B cell (primary cell): ENCODE results near the gene RPH3AL. TPM values are rescaled to one million over a fixed set of nuclear protein-coding genes. Genes with fewer than 3 reads are reported as not detected.

Experiments
- ATAC-seq: fragments of 200-7000 bp; cut with Tn5 transposase; one replicate; pipeline ENCODE4 v1.10.0; 2021; ENCODE audit warnings: low read depth, mild to moderate bottlenecking, moderate number of reproducible peaks, moderate library complexity
- CTCF ChIA-PET: fragments of 350-600 bp; sonication (Branson Sonifier 250); formaldehyde crosslinking; loops from one replicate; lab custom pipeline; 2021; ENCODE audit warnings: antibody characterized with exemption, inconsistent platforms; lab: Charles Lee
- POLR2A ChIA-PET: fragments of 350-600 bp; sonication (Branson Sonifier 250); formaldehyde crosslinking; loops from one replicate; lab custom pipeline; 2021; ENCODE audit warnings: antibody characterized with exemption; lab: Charles Lee
- DNase-seq: peaks from one replicate; pipeline ENCODE4 v3.0.0; 2013
- H2AFZ ChIP-seq: 2 replicates; pipeline ENCODE4 v1.6.1; 2012; ENCODE audit warnings: mild to moderate bottlenecking, low read depth, low read length; ENCODE audit not compliant: insufficient read depth, poor library complexity, severe bottlenecking
- H3K27ac ChIP-seq, 2 donors: 1 replicate in 1 of 2; 2 replicates in 1 of 2; pipeline ENCODE4 v1.5.1; 2012 to 2013; ENCODE audit warnings: low read length in 2 of 2, mild to moderate bottlenecking in 2 of 2, moderate library complexity in 1 of 2
- H3K27me3 ChIP-seq, 4 experiments: fragments of 200-600 bp in 1 of 4; sonication (generic) in 1 of 4; replicated peaks in 1 of 4; 1 replicate in 2 of 4; 2 replicates in 2 of 4; pipeline versions ENCODE4 v1.6.1 to v1.7.0; 2013 to 2016; ENCODE audit warnings: low read length in 3 of 4, mild to moderate bottlenecking in 2 of 4, mixed read lengths in 1 of 4, moderate library complexity in 1 of 4; ENCODE audit not compliant: insufficient read depth in 4 of 4, control insufficient read depth in 3 of 4; ENCODE audit errors: control extremely low read depth in 1 of 4
- H3K36me3 ChIP-seq, 2 experiments: replicated peaks in 1 of 2; 1 replicate in 1 of 2; 2 replicates in 1 of 2; pipeline versions ENCODE4 v1.6.1 to v1.7.1; 2013; ENCODE audit warnings: low read length in 1 of 2; ENCODE audit not compliant: insufficient read depth in 2 of 2, control insufficient read depth in 1 of 2; ENCODE audit errors: control extremely low read depth in 1 of 2, extremely low read depth in 1 of 2
- H3K4me1 ChIP-seq, 2 donors: fragments of 200-600 bp in 1 of 2; sonication (generic) in 1 of 2; 1 replicate in 1 of 2; 2 replicates in 1 of 2; pipeline versions ENCODE4 v1.5.1 to v1.6.1; 2013 to 2017; ENCODE audit warnings: low read length in 2 of 2; ENCODE audit not compliant: control insufficient read depth in 2 of 2, insufficient read depth in 2 of 2
- H3K4me2 ChIP-seq: replicated peaks from 2 replicates; pipeline ENCODE3; 2012; ENCODE audit warnings: mild to moderate bottlenecking, low read depth, low read length; ENCODE audit not compliant: poor library complexity, severe bottlenecking
- H3K4me3 ChIP-seq, 5 experiments: fragments of 200-600 bp in 1 of 5; sonication (generic) in 1 of 5; 1 replicate in 3 of 5; 2 replicates in 2 of 5; pipeline versions ENCODE4 v1.5.1 to v1.7.0; 2011 to 2016; ENCODE audit warnings: low read length in 4 of 5, mild to moderate bottlenecking in 4 of 5, low read depth in 2 of 5, control low read depth in 1 of 5, moderate library complexity in 1 of 5; ENCODE audit not compliant: insufficient read depth in 1 of 5; ENCODE audit errors: control extremely low read depth in 1 of 5, extremely low read depth in 1 of 5
- H3K79me2 ChIP-seq: fragments of 200-600 bp; sonication (generic); one replicate; pipeline ENCODE4 v1.6.0; 2016; ENCODE audit warnings: low read length; ENCODE audit not compliant: control insufficient read depth, insufficient read depth
- H3K9ac ChIP-seq: fragments of 200-600 bp; sonication (generic); 2 replicates; pipeline ENCODE4 v1.6.1; 2017; ENCODE audit warnings: mild to moderate bottlenecking, low read length, moderate library complexity
- H3K9me3 ChIP-seq, 3 donors: one replicate each; pipeline versions ENCODE4 v1.6.1 to v1.7.1; 2013; ENCODE audit warnings: low read length in 2 of 3; ENCODE audit not compliant: control insufficient read depth in 2 of 3, insufficient read depth in 1 of 3; ENCODE audit errors: control extremely low read depth in 1 of 3
- H4K20me1 ChIP-seq: 2 replicates; pipeline ENCODE4 v1.6.0; 2012; ENCODE audit warnings: mild to moderate bottlenecking, low read length; ENCODE audit not compliant: insufficient read depth, control insufficient read depth, poor library complexity, severe bottlenecking
- H3K27ac Mint-ChIP-seq: one replicate; pipeline ENCODE4 v1.8.0; 2021; ENCODE audit warnings: mixed read lengths
- H3K27me3 Mint-ChIP-seq: one replicate; pipeline ENCODE4 v1.8.0; 2021; ENCODE audit warnings: mixed read lengths
- H3K4me1 Mint-ChIP-seq: one replicate; pipeline ENCODE4 v1.8.0; 2021; ENCODE audit warnings: mixed read lengths
- H3K4me3 Mint-ChIP-seq: one replicate; pipeline ENCODE4 v1.8.0; 2021; ENCODE audit warnings: mixed read lengths
- H3K9me3 Mint-ChIP-seq: one replicate; pipeline ENCODE4 v1.8.0; 2022; ENCODE audit warnings: mixed read lengths; ENCODE audit not compliant: insufficient read depth
- EZH2 ChIP-seq: IDR thresholded peaks from 2 replicates; pipeline ENCODE4 v1.6.1; 2012; ENCODE audit warnings: borderline replicate concordance, low read depth, mild to moderate bottlenecking, moderate library complexity, low read length; ENCODE audit not compliant: insufficient read depth, poor library complexity, severe bottlenecking
- WGBS: methylation state at CpG from one replicate; pipeline ENCODE4 v1.1.5; 2013; ENCODE audit warnings: missing lambda C conversion rate; ENCODE audit not compliant: insufficient coverage; 5-methylcytosine and 5-hydroxymethylcytosine counted together
- intact Hi-C: fragments of 100-400 bp; cut with micrococcal nuclease; formaldehyde crosslinking; loops from one replicate; pipeline ENCODE4 v1.10.0; 2022
- polyA plus RNA-seq: library from polyadenylated mRNA; depleted of rRNA; stranded (reverse); fragments of >200 nt; gene quantifications from 2 replicates; pipeline ENCODE4 v1.2.3, GENCODE V29; 2012
- total RNA-seq, 2 donors: library from RNA; stranded (reverse); fragments of 120-200 nt in 1 of 2; gene quantifications; 1 replicate in 1 of 2; 2 replicates in 1 of 2; pipeline versions ENCODE4 v1.2.3 to v1.2.4, GENCODE V29; 2013 to 2022
- TF ChIP-seq, protein P1 (sequence below): fragments of 200-600 bp; IDR thresholded peaks from one replicate; pipeline ENCODE4 v1.8.0; 2022; ENCODE audit warnings: antibody characterized with exemption, mild to moderate bottlenecking

RPH3AL gene
- total and polyA plus RNA-seq, 2 donors (not counting 1 experiment from before 2014, with no cell fraction given): 10.8 to 13.3 TPM

DNA sequence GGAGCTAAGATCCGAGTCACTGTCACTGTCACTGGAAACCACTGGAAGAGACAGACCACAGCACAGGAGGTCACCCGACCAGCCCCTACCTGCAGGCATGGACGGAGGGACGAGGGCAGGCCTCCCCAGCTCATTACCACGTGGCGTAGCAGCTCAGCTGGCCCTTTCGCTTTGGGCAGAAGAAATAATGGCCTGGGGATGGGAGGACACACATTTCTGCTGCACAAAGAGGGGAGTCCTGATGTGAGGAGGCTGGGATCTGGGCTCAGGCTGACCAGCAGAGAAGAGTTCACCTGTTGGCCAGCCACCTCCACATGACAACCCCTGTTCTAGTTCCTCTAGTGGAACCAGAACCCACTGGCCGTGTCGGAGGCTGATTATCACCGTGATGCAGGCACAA is 132.9 kb downstream of the RPH3AL start:
- intact Hi-C loops: no loop called here
- Mint-ChIP-seq H3K27ac (no peak overlapping the region), H3K4me1 (peaks cover 8% of the 10 kb centered on the region), H3K27me3 (no peaks in the 10 kb centered on the region), H3K4me3 (no peak overlapping the region), H3K9me3 (no peaks in the 10 kb centered on the region)
- Histone ChIP-seq H3K4me3 (no peak overlapping the region), H3K27me3 (no peaks in the 10 kb centered on the region), H3K9me3 (peaks cover 0 to 2% (median 0%) of the 10 kb centered on the region in 3 donors), H3K27ac (no peak overlapping the region), H3K4me1 (peaks cover 4 to 14% of the 10 kb centered on the region in 2 donors), H3K4me2 (no peak overlapping the region), H2AFZ (no peak overlapping the region), H4K20me1 (no peaks in the 10 kb centered on the region), H3K79me2 (no peaks in the 10 kb centered on the region), H3K9ac (no peak overlapping the region), H3K36me3 (no peaks in the 10 kb centered on the region)
- no peak for DNase-seq
- no peak for TF ChIP-seq EZH2
- TF ChIP-seq, protein P1, sequence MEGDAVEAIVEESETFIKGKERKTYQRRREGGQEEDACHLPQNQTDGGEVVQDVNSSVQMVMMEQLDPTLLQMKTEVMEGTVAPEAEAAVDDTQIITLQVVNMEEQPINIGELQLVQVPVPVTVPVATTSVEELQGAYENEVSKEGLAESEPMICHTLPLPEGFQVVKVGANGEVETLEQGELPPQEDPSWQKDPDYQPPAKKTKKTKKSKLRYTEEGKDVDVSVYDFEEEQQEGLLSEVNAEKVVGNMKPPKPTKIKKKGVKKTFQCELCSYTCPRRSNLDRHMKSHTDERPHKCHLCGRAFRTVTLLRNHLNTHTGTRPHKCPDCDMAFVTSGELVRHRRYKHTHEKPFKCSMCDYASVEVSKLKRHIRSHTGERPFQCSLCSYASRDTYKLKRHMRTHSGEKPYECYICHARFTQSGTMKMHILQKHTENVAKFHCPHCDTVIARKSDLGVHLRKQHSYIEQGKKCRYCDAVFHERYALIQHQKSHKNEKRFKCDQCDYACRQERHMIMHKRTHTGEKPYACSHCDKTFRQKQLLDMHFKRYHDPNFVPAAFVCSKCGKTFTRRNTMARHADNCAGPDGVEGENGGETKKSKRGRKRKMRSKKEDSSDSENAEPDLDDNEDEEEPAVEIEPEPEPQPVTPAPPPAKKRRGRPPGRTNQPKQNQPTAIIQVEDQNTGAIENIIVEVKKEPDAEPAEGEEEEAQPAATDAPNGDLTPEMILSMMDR: no peak
- POLR2A ChIA-PET: no interaction called here
- 76% methylated on average over 9 of the region's 10 CpGs for WGBS
- CTCF ChIA-PET: no interaction called here
- ATAC-seq: no peak

- TF ChIP-seq, protein P1: no peak
- no peak for TF ChIP-seq EZH2
- intact Hi-C loops: no loop called here
- POLR2A ChIA-PET: no interaction called here
These were observed 134.0 kb downstream of the RPH3AL start for GRCh38 chr17:218432-219110.

More at GRCh38 chr17:218432-219110, 134.0 kb downstream of the RPH3AL start:
- WGBS: 79% methylated on average over 5 of the region's 8 CpGs
- no peak for ATAC-seq
- Mint-ChIP-seq H3K27me3 (no peaks in the 10 kb centered on the region), H3K9me3 (no peaks in the 10 kb centered on the region), H3K4me1 (peaks cover 8% of the 10 kb centered on the region), H3K4me3 (no peak overlapping the region), H3K27ac (no peak overlapping the region)
- DNase-seq: no peak
- H3K9me3 ChIP-seq: peaks cover 0 to 2% (median 0%) of the 10 kb centered on the region in 3 donors
- no peaks in the 10 kb centered on the region for H3K79me2 ChIP-seq
- no peak overlapping the region for H3K9ac ChIP-seq
- no peak overlapping the region for H2AFZ ChIP-seq
- no peaks in the 10 kb centered on the region for H4K20me1 ChIP-seq
- peaks cover 4 to 14% of the 10 kb centered on the region in 2 donors for H3K4me1 ChIP-seq
- H3K27ac ChIP-seq: no peak overlapping the region
- H3K27me3 ChIP-seq: no peaks in the 10 kb centered on the region
- no peaks in the 10 kb centered on the region for H3K36me3 ChIP-seq
- H3K4me3 ChIP-seq: no peak overlapping the region
- no peak overlapping the region for H3K4me2 ChIP-seq
- CTCF ChIA-PET: no interaction called here
